HG03558 (cell line): ENCODE measurements around the gene CEACAM3.
"Not testable (repeated sequence)": the region's sequence is repeated elsewhere in the genome, so short reads cannot be mapped to it uniquely, and the experiment has no call there.

Experiments
- ATAC-seq: cut with Tn5 transposase; IDR thresholded peaks from one replicate; pipeline ENCODE4 v1.9.1; 2021; ENCODE audit warnings: moderate number of reproducible peaks; ENCODE audit not compliant: unreplicated experiment; ENCODE audit errors: extremely low read depth

The CEACAM3 gene

DNA sequence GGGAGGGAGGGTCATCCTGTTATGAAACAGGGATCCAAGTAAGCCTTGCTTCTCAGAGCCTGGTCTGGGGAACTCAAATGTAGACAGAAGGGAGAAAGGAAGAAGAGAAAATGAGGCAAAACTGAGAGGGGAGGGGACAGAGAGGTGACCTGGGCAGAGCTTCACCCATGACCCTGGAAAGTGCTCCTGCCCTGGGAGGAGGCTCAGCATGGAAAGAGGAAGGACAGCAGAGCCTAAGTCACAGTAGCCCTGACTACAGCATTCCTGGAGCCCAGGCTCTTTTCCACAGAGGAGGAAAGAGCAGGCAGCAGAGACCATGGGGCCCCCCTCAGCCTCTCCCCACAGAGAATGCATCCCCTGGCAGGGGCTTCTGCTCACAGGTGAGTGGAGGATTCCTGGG lies at the start of gene CEACAM3:
Gene CEACAM3 (plus strand): TSS at position 226 of the 400 bp plus-strand sequence. CDS start 91 bp downstream, at position 317.
- ATAC-seq: no peak

DNA sequence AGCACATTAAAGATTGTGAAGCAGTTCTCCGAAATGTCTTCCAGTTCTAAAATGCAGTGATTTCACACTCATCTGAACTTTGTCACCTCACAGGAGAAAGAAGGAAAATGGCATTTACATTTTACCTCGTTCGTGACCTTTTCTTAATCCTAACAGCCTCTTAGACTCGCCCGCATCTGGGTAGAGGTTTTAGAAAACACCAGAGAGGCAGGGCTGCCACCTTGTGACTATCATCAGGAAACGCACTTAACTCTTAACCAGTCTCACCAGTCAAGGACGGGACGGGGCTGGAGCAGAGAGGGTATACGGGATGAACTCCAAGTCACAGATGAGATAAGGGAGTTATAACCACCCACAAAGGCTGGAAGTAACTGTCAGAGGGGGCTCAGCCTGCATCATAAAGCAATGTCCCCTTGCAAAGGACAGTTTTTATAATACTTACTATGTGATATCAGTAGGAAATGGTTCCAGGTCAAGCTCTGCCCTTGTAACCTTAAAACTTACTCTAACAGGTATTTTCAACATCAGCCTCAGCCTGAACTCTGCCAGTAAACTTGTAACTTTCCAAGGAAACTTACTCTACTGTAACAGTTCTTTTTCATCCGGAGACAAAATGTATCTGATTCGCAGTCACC lies 49.7 kb upstream of the CEACAM3 start:
- ATAC-seq: no peak

DNA sequence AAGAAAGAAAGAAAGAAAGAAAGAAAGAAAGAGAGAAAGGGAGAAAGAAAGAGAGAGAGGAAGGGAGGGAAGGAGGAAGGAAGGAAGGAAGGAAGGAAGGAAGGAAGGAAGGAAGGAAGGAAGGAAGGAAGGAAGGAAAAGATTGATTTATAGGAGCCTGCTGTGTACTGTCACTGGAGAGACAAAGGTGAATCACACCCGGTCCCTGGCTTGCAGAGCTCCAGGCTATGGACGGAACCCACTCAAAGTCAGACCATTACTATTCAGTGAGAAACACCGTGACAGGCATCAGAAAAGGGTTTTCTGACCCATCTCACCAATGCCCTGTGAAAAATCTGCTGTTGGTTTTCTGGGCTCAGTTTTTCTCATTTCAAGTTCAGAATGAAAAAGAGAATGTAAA lies 48.4 kb upstream of the CEACAM3 start:
- ATAC-seq: no peak

DNA sequence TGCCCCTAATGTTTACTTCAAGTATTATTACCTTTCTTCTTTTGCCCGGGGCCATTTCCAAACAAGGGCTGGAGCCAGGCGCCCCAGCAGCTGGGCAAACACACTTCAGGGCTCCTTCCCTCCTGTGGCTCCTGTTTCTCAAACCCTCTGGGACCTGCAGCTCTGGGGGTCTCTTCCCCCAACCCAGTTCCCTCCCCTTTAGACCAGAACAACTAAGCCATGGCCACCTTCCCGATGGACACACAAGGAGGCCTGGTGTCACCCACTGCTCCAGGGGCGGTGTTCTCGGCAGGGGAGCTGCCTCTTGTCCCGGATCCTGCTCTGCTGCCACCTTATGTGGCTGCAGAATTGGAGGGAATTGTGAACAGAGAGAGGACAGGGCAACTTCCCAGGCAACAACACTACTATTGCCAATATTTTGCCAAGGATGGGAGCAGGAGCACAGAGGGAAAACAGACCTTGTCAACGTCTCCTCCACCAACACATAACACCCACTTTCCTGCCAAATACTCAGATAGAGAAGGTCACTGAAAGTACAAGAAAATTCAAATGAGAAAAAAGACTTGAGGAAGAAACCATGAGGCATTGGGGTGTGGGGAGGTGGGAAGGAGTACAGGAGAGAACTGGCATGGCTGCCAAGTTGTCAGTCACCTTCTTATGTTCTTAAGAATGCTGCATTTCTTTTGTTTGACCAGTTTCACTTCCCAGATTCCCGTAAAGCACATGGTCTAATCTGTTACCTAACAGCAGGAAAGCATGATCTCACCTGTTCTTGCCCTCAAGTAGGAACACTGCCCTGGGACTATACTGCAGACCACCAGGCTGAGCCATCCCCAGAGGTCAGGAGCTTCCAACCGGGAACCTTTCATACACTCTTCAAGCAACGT lies 45.9 kb upstream of the CEACAM3 start:
- ATAC-seq: not testable (repeated sequence)

DNA sequence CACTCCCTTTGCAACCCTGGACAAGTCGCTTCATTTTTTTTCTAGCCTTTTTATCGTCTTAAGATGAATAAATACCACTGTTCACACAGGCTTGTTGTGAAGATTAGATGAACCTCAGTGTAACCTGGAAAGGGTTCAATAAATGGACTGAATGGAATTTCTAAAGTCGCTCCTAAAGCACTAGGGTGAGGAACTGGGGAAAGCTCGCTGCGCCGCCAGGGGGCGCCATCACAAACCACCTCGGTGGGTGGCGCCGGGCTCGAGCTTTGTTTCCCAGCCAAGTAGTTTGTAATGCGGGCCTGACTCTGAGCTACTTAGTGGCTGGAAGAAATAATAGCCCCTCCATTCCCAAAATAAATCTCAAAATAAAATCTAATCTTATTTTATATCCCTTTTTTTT lies 43.2 kb upstream of the CEACAM3 start:
- ATAC-seq: no peak

DNA sequence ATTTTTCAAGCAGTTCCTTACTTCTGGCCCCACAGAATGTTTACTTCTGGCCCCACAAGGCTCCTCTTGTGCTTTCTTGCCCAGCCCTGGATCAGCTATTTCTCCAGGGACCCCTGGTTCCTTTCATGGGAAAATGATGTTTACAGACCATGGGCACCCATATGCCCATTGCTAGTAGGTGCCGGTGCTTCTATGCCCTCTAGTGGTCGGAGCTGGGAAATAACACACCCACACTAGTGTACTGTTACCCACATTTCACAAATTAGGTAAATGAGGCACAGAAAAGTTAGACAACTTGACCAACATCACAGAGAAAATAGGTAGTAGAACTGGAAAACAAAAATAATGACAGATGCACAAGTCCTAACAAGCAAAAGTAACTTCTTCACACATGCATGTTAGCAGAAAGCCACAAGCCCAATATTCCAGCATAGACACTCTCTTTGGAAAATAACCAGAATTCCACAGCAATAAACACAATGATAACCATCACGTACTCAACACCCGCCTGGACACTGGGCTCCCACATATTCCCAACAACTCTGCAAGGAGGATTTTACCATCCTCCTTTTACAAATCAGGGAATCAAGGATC lies 42.4 kb upstream of the CEACAM3 start:
- ATAC-seq: no peak

DNA sequence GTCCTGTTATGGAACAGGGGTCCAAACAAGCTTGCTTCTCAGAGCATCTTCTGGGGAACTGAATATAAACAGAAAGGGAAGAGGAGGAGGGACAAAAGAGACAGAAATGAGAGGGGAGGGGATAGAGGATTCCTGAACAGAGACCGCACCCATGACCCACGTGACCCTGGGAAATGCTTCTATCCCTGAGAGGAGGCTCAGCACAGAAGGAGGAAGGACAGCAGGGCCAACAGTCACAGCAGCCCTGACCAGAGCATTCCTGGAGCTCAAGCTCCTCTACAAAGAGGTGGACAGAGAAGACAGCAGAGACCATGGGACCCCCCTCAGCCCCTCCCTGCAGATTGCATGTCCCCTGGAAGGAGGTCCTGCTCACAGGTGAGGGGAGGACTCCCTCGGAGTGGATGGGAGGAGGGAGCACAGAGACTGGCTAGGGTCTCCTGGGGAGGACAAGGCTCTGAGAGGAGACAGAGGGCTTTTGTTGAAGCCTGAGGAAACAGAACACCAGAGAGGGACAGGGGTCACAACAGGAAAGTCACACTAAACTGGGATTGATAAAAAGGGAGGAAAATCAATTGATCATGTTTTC lies 41.0 kb upstream of the CEACAM3 start, which contains the start of gene CEACAM6:
Gene CEACAM6 (plus strand): TSS at position 203 of the 586 bp plus-strand sequence. CDS start 109 bp downstream, at position 312.
- no peak for ATAC-seq

DNA sequence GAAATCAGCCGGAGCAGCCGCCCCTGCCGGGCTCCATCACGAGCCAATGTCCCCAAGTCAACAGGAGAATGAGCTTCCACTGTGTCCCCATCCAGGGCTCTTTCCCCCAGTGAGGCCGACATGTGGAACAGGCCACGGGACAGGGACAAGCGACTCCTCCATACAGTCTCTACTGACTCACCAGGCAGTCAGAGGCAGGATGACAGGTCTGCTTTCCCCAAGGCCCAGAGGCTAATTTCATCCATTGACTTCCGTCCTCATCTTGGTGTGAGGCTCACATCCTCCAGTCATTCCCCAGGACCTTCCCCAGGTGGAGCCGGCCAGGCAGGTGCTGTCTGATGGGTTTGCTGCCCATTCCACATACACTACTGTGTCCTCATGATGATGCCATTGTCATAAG lies 37.5 kb upstream of the CEACAM3 start:
- ATAC-seq: no peak

DNA sequence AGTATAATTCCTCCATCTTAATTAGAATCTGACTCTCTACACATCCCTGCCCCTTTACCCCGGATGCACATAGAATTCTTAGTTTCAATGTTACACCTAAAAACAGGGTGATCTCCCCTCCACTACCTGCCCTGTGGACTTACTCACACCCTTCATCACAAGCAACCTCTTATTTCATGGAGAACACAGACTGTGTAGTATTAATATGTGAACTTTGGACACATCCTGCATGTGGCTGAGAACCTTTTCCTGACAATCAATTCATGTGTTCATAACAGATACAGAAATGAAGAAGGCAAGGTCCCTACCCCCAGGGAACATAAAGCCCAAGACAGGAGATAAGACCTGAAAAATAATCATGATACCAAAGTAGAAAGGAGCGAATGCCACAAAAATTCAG lies 29.3 kb upstream of the CEACAM3 start:
- no peak for ATAC-seq

DNA sequence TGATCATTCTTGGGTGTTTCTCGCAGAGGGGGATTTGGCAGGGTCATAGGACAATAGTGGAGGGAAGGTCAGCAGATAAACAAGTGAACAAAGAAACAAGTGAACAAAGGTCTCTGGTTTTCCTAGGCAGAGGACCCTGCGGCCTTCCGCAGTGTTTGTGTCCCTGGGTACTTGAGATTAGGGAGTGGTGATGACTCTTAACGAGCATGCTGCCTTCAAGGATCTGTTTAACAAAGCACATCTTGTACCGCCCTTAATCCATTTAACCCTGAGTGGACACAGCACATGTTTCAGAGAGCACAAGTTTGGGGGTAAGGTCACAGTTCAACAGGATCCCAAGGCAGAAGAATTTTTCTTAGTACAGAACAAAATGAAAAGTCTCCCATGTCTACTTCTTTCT lies 28.3 kb upstream of the CEACAM3 start:
- not testable (repeated sequence) for ATAC-seq

DNA sequence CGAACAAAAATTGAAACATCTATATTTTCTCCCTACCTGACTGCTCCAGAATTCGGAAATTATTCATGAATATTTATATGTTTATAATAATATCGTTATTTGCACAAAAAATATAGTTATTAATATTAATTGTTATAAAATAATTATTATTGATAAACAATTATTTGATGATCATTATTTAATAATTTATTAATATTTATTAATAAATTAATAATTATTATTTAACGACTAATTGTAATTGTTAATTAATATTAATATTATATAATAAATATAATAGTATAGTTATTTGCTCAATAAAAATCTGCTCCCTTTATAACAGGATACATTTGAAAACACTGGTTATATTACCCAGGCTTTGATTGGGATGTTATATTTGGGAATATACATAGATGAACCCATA lies 26.8 kb upstream of the CEACAM3 start:
- no peak for ATAC-seq

DNA sequence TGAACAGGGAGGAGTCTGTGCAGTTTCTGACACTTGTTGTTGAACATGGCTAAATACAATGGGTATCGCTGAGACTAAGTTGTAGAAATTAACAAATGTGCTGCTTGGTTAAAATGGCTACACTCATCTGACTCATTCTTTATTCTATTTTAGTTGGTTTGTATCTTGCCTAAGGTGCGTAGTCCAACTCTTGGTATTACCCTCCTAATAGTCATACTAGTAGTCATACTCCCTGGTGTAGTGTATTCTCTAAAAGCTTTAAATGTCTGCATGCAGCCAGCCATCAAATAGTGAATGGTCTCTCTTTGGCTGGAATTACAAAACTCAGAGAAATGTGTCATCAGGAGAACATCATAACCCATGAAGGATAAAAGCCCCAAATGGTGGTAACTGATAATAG lies 25.0 kb upstream of the CEACAM3 start:
- no peak for ATAC-seq

DNA sequence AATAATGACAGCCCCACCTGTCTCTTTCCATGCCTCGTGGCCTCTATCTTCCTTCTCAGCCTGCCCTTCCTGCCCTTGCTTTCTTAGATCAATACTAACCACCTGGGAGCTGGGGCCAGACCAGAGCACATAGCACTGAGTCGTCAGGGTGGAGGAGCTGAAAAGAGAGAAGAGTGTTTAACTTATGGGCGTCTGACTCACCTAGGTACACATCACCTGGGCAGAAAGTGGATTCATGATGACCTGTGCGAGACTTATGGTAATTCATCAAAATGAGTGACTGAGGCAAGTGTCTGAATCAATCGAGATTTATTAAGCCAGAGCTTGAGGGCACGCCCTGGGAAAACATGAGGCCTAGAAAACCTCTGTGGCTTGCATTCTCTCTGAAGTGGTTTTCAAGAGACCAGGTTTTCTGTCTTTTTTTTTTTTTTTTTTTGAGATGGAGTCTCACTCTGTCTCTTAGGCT lies 21.8 kb upstream of the CEACAM3 start:
- no peak for ATAC-seq

DNA sequence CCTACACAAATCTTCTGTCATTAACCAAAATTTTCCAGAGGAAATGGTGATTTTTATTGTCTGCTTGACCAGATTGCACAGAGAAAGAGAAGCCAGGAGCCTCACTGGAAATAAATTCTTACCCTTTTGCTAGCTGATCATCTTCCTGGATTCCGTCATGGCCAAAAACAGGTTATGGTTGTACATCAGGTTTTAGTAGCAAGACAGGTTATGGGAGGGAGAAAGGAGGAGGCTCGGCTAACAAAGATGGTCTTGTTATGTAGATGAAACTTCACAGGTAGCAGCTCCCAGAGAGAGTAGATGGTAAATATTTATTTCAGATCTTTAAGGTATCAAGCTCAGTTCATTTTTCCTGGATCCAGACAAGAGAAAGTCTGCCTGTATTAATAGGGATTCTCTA lies 19.7 kb upstream of the CEACAM3 start:
- no peak for ATAC-seq

DNA sequence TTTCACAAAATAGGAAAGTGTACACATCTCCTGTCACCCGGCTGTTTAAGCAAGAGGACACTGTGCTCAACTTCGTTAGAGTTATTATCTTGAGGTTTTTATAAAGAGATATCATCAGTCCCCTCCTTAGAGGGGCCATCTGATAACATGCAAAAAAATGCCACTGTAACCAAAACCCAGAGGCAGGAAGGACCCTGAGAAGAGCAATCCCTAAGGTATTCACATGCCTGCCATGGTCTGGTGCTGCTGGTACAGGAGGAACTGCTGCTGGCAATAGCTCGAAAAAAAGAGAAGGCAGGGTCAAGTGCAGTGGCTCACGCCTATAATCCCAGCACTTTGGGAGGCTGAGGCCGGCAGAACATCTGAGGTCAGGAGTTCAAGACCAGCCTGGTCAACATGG lies 12.8 kb upstream of the CEACAM3 start:
- no peak for ATAC-seq

DNA sequence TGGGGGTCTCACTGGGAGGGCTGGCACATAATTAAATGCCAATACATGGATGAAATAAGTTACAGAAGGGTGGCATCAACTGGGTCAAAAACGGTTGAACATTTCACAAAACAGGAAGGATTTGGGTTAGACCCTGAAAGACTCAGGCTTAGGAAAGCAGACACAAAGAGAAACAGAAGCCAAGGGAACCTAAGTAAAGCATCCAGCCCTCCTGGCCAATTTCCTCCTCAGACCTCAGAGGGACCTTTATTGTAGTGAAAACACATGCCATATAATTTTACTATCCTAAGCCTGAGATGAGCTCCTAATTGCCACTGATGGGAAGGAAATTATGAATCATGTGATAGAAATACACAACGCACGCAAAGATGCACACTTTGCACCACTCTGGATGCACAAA lies 12.1 kb upstream of the CEACAM3 start:
- no peak for ATAC-seq

DNA sequence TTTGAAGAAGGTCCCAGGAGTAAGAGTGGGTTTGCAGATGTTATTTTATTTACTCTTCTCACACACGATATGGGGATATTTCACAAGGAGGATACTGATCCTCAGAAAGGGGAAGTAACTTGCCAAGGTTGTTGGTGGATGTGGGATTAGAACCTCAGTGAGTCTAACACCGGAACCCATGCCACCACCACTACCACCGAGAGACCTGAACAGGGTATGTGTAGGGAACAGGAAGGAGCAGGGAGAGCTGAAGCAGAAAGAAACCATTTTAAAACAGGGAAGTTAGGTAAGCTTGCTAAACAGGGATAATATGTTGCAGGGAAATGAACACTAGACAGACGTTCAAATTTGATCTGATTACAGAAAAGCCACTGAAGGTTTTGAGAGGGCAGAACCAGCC lies 11.6 kb upstream of the CEACAM3 start:
- no peak for ATAC-seq

DNA sequence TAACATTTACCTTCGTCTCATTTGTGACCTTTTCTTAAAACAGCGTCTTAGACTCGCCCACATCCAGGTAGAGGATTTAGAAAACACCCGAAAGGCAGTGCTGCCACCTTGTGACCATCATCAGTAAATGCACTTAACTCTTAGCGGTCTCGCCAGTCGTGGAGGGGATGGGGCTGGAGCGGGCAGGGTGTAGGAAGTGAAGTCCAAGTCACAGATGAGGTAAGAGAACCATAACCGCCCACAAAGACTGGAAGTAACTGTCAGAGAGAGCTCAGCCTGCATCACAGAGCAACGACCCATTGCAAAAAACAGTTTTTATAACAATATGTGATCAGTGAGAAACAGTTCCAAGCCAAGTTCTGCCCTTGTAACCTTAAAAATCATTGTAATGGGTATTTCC lies 10.7 kb upstream of the CEACAM3 start:
- ATAC-seq: no peak

DNA sequence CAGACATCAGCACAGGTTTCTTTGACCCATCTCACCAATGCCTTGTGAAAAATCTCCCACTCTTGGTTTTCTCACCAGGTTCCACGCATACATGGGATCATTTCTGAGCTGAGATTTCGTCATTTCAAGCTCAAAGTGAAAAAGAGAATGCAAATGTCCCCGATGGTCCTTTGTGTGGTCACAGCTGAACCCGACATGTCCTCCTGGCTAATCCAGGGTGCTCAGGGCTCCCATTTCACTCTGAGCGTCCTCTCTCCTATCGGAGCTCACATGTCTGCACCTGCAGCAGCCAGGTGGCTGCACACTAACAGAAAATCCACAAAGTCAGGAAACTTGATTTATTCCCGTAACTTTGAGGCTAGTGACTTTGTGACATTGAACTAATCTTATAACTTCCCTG lies 9.3 kb upstream of the CEACAM3 start:
- ATAC-seq: no peak

DNA sequence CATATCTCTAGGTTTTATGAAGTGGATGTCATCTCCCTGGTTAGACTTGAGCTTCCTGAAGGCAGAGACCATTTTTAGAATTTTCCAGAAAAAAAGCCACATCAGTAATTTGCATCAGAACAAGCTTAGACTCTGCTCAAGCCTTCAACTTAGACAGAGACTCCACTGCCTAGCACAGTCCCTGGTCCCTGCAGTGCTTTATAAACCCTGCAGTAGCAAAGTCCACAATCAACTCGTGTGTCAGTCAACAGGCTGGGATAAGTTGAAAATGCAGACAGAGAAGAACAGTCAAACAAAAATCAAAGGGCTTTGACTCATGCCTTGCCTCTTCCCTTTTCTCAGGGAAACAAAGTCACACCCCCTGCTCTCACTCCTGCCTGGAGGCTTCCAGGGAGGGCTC lies 7.9 kb upstream of the CEACAM3 start:
- ATAC-seq: not testable (repeated sequence)

DNA sequence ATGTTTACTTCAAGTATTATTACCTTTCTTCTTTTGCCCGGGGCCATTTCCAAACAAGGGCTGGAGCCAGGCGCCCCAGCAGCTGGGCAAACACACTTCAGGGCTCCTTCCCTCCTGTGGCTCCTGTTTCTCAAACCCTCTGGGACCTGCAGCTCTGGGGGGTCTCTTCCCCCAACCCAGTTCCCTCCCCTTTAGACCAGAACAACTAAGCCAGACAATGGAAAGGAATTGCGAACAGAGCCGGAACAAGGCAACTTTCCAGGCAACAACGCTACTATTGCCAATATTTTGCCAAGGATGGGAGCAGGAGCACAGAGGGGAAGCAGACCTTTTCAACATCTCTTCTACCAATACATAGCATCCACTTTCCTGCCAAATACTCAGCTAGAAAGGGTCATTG lies 7.3 kb upstream of the CEACAM3 start:
- ATAC-seq: not testable (repeated sequence)
